GM21619 (cell line): Measurements from ENCODE around the gene BTN2A1.

Experiments
- ATAC-seq: cut with Tn5 transposase; IDR thresholded peaks from one replicate; pipeline ENCODE4 v1.9.1; 2021; ENCODE audit not compliant: unreplicated experiment

BTN2A1 gene

GRCh38 chr6:26465776-26466175 is 8.0 kb downstream of the BTN2A1 start:
- no peak for ATAC-seq

- no peak for ATAC-seq
Measured at GRCh38 chr6:26468829-26469228, 11.1 kb downstream of the BTN2A1 start.

- ATAC-seq: no peak
Measured at GRCh38 chr6:26470643-26471042, 12.9 kb downstream of the BTN2A1 start.

GRCh38 chr6:26471970-26472369 is 14.2 kb downstream of the BTN2A1 start:
- ATAC-seq: no peak

GRCh38 chr6:26472549-26473290 is 15.0 kb downstream of the BTN2A1 start:
- ATAC-seq: no peak

GRCh38 chr6:26473429-26473757 is 15.6 kb downstream of the BTN2A1 start:
- ATAC-seq: no peak

- ATAC-seq: peak; percentile 88
Measured at GRCh38 chr6:26473758-26474438, 16.1 kb downstream of the BTN2A1 start.

- no peak for ATAC-seq
Measured at GRCh38 chr6:26474439-26474881, 16.7 kb downstream of the BTN2A1 start.

- no peak for ATAC-seq
Measured at GRCh38 chr6:26475823-26476729, 18.3 kb downstream of the BTN2A1 start.

GRCh38 chr6:26476896-26477295 is 19.1 kb downstream of the BTN2A1 start:
- ATAC-seq: no peak

- no peak for ATAC-seq
Measured at GRCh38 chr6:26477426-26477825, 19.7 kb downstream of the BTN2A1 start.

- no peak for ATAC-seq
Measured at GRCh38 chr6:26478100-26478984, 20.6 kb downstream of the BTN2A1 start.

GRCh38 chr6:26478985-26479278 is 21.2 kb downstream of the BTN2A1 start:
- no peak for ATAC-seq

GRCh38 chr6:26482338-26482737 is 24.6 kb downstream of the BTN2A1 start:
- no peak for ATAC-seq

GRCh38 chr6:26483727-26484126 is 26.0 kb downstream of the BTN2A1 start:
- ATAC-seq: no peak

GRCh38 chr6:26484161-26484560 is 26.4 kb downstream of the BTN2A1 start:
- no peak for ATAC-seq

GRCh38 chr6:26485112-26485780 is 27.5 kb downstream of the BTN2A1 start:
- ATAC-seq: no peak

GRCh38 chr6:26486358-26486757 is 28.6 kb downstream of the BTN2A1 start:
- no peak for ATAC-seq

- no peak for ATAC-seq
Measured at GRCh38 chr6:26487466-26487865, 29.7 kb downstream of the BTN2A1 start.
